ENCODE results near the gene EIPR1. TPM values are rescaled to one million over a fixed set of nuclear protein-coding genes. Genes with fewer than 3 reads are reported as not detected.
A peak's percentile ranks its signal among the peaks of the same experiment; 100 is the strongest.

Gene EIPR1
- total RNA-seq, 1 donor from 2014 or later: 10.9 TPM

GRCh38 chr2:3309496-3310355 lies 67.9 kb downstream of the EIPR1 start:
- DNase-seq (ENCODE audit: low spot score) (no peak), ATAC-seq (no peak)

- no peak for DNase-seq (ENCODE audit: low spot score)
- ATAC-seq: no peak
Observed at GRCh38 chr2:3307901-3308300, 69.7 kb downstream of the EIPR1 start.

GRCh38 chr2:3307236-3307635 lies 70.4 kb downstream of the EIPR1 start:
- no peak for ATAC-seq

GRCh38 chr2:3305952-3306351 lies 71.7 kb downstream of the EIPR1 start:
- ATAC-seq: no peak
- DNase-seq (ENCODE audit: low spot score): no peak

More at GRCh38 chr2:3307236-3307635, 70.4 kb downstream of the EIPR1 start:
- DNase-seq (ENCODE audit: low spot score): no peak

GRCh38 chr2:3305431-3305830 lies 72.2 kb downstream of the EIPR1 start:
- DNase-seq (ENCODE audit: low spot score) (no peak), ATAC-seq (no peak)

- peak; percentile 93 for ATAC-seq
- DNase-seq (ENCODE audit: low spot score): peak; percentile 91
Observed at GRCh38 chr2:3303583-3304406, 73.8 kb downstream of the EIPR1 start.

- ATAC-seq (peak; percentile 88), DNase-seq (ENCODE audit: low spot score) (peak; percentile 81)
Observed at GRCh38 chr2:3302751-3303582, 74.7 kb downstream of the EIPR1 start.

- ATAC-seq (no peak), DNase-seq (ENCODE audit: low spot score) (no peak)
Observed at GRCh38 chr2:3302421-3302750, 75.2 kb downstream of the EIPR1 start.

GRCh38 chr2:3301001-3301400 lies 76.6 kb downstream of the EIPR1 start:
- DNase-seq (ENCODE audit: low spot score): no peak
- no peak for ATAC-seq

- DNase-seq (ENCODE audit: low spot score) (no peak), ATAC-seq (no peak)
Observed at GRCh38 chr2:3300224-3300995, 77.2 kb downstream of the EIPR1 start.

- ATAC-seq: no peak
- DNase-seq (ENCODE audit: low spot score): no peak
Observed at GRCh38 chr2:3299703-3300102, 77.9 kb downstream of the EIPR1 start.

GRCh38 chr2:3299130-3299529 lies 78.5 kb downstream of the EIPR1 start:
- no peak for DNase-seq (ENCODE audit: low spot score)

GRCh38 chr2:3298191-3298590 lies 79.4 kb downstream of the EIPR1 start:
- no peak for DNase-seq (ENCODE audit: low spot score)
- ATAC-seq: no peak

More at GRCh38 chr2:3299130-3299529, 78.5 kb downstream of the EIPR1 start:
- ATAC-seq: no peak

- no peak for ATAC-seq
- DNase-seq (ENCODE audit: low spot score): no peak
Observed at GRCh38 chr2:3297523-3297922, 80.1 kb downstream of the EIPR1 start.

- ATAC-seq: no peak
- DNase-seq (ENCODE audit: low spot score): no peak
Observed at GRCh38 chr2:3296182-3296972, 81.2 kb downstream of the EIPR1 start.

- DNase-seq (ENCODE audit: low spot score) (no peak), ATAC-seq (no peak)
Observed at GRCh38 chr2:3294493-3294892, 83.1 kb downstream of the EIPR1 start.

GRCh38 chr2:3294069-3294468 lies 83.5 kb downstream of the EIPR1 start:
- no peak for DNase-seq (ENCODE audit: low spot score)

GRCh38 chr2:3293221-3293620 lies 84.4 kb downstream of the EIPR1 start:
- ATAC-seq (no peak), DNase-seq (ENCODE audit: low spot score) (no peak)

More at GRCh38 chr2:3294069-3294468, 83.5 kb downstream of the EIPR1 start:
- ATAC-seq: peak; percentile 78

GRCh38 chr2:3292416-3292815 lies 85.2 kb downstream of the EIPR1 start:
- ATAC-seq (no peak), DNase-seq (ENCODE audit: low spot score) (no peak)

Measured in left lobe of liver (tissue), 2 donors.